Endothelial cell of umbilical vein (primary cell): ENCODE results near the gene GPR4. TPM values are rescaled to one million over a fixed set of nuclear protein-coding genes. Genes with fewer than 3 reads are reported as not detected.

ENCODE experiments used
- BruUV-seq: library from RNA; stranded (reverse); fragments of 400-500 nt; replicated peaks from 2 replicates; lab custom pipeline; 2021; lab: Mats Ljungman, UMichigan
- CTCF ChIA-PET: fragments of 300-600, 350-600 bp; sonication (Branson Sonifier 250); formaldehyde crosslinking; loops from one replicate; lab custom pipeline; 2021; ENCODE audit warnings: antibody characterized with exemption, inconsistent platforms; lab: Charles Lee
- POLR2A ChIA-PET: fragments of 300-600, 350-600 bp; sonication (Branson Sonifier 250); formaldehyde crosslinking; loops from one replicate; lab custom pipeline; 2021; ENCODE audit warnings: antibody characterized with exemption, inconsistent platforms; lab: Charles Lee
- DNase-seq: peaks from one replicate; pipeline ENCODE4 v3.0.0-alpha.2; 2011; ENCODE audit warnings: low read depth, low spot score
- FAIRE-seq: peaks from 2 replicates; lab custom pipeline; 2011; peaks lifted over from hg19 to GRCh38; lab: Jason Lieb, UNC
- H2AFZ ChIP-seq: 2 replicates; pipeline ENCODE4 v1.6.0; 2012; ENCODE audit warnings: low read depth, low read length, control low read depth, inconsistent platforms
- H3K27ac ChIP-seq: 2 replicates; pipeline ENCODE4 v1.5.1; 2011; ENCODE audit warnings: low read depth, mild to moderate bottlenecking, control low read depth, low read length, moderate library complexity; ENCODE audit not compliant: insufficient read depth
- H3K27me3 ChIP-seq, 2 experiments: 2 replicates each; pipeline versions ENCODE4 v1.6.0 to v1.6.1; 2011; ENCODE audit warnings: low read length in 2 of 2, mixed read lengths in 1 of 2; ENCODE audit not compliant: control insufficient read depth in 2 of 2, insufficient read depth in 2 of 2
- H3K36me3 ChIP-seq, 2 experiments: 2 replicates in 1 of 2; 3 replicates in 1 of 2; pipeline ENCODE4 v1.5.1; 2011; ENCODE audit warnings: low read length in 2 of 2, mild to moderate bottlenecking in 1 of 2, moderate library complexity in 1 of 2; ENCODE audit not compliant: control insufficient read depth in 2 of 2, insufficient read depth in 2 of 2; ENCODE audit errors: extremely low read depth in 1 of 2
- H3K4me1 ChIP-seq: 3 replicates; pipeline ENCODE4 v1.5.1; 2011; ENCODE audit warnings: mild to moderate bottlenecking, low read length; ENCODE audit not compliant: control insufficient read depth, insufficient read depth; ENCODE audit errors: extremely low read depth
- H3K4me2 ChIP-seq: 2 replicates; pipeline ENCODE4 v1.6.1; 2011; ENCODE audit warnings: low read length, control low read depth, mixed read lengths; ENCODE audit not compliant: insufficient read depth
- H3K4me3 ChIP-seq, 3 experiments: fragments of 200-600 bp in 1 of 3; sonication (generic), shearing (Covaris generic) in 1 of 3; replicated peaks in 1 of 3; 2 replicates each; pipeline ENCODE4 v1.5.1; 2011 to 2016; ENCODE audit warnings: control low read depth in 3 of 3, low read length in 3 of 3, mild to moderate bottlenecking in 2 of 3, inconsistent platforms in 1 of 3, low read depth in 1 of 3, moderate library complexity in 1 of 3; ENCODE audit not compliant: insufficient read depth in 1 of 3
- H3K79me2 ChIP-seq: 2 replicates; pipeline ENCODE4 v1.6.0; 2012; ENCODE audit warnings: low read length, inconsistent platforms; ENCODE audit not compliant: control insufficient read depth, insufficient read depth
- H3K9ac ChIP-seq: replicated peaks from 2 replicates; pipeline ENCODE3; 2011; ENCODE audit warnings: low read length, control low read depth; ENCODE audit not compliant: insufficient read depth; ENCODE audit errors: extremely low read depth
- H3K9me1 ChIP-seq: replicated peaks from 3 replicates; pipeline ENCODE4 v1.6.0; 2011; ENCODE audit warnings: mild to moderate bottlenecking, low read length; ENCODE audit not compliant: control insufficient read depth, insufficient read depth; ENCODE audit errors: extremely low read depth
- H3K9me3 ChIP-seq: replicated peaks from 2 replicates; pipeline ENCODE4 v1.5.1; 2012; ENCODE audit warnings: low read length, inconsistent platforms; ENCODE audit not compliant: control insufficient read depth, insufficient read depth
- H4K20me1 ChIP-seq: replicated peaks from 2 replicates; pipeline ENCODE3; 2011; ENCODE audit warnings: mild to moderate bottlenecking, low read length; ENCODE audit not compliant: control insufficient read depth, insufficient read depth; ENCODE audit errors: extremely low read depth
- CTCF ChIP-seq, 2 donors: IDR thresholded peaks; 1 replicate in 1 of 2; 2 replicates in 1 of 2; pipeline ENCODE4 v1.5.1; 2011; ENCODE audit warnings: low read length in 2 of 2, mild to moderate bottlenecking in 2 of 2, moderate library complexity in 2 of 2, control low read depth in 1 of 2, inconsistent platforms in 1 of 2, low read depth in 1 of 2; ENCODE audit not compliant: insufficient read depth in 1 of 2; ENCODE audit errors: extremely low read depth in 1 of 2
- EZH2 ChIP-seq: IDR thresholded peaks from 2 replicates; pipeline ENCODE4 v1.6.1; 2012; ENCODE audit warnings: borderline replicate concordance, low read depth, mild to moderate bottlenecking, moderate library complexity, low read length, inconsistent platforms; ENCODE audit not compliant: severe bottlenecking
- FOS ChIP-seq: IDR thresholded peaks from 2 replicates; pipeline ENCODE4 v1.6.1; 2011; ENCODE audit warnings: mild to moderate bottlenecking, low read length, moderate library complexity, borderline replicate concordance; ENCODE audit not compliant: insufficient read depth
- GATA2 ChIP-seq: IDR thresholded peaks from 2 replicates; pipeline ENCODE4 v1.7.0; 2011; ENCODE audit warnings: low read depth, mild to moderate bottlenecking, moderate library complexity, mixed read lengths, low read length; ENCODE audit not compliant: insufficient read length, insufficient read depth
- JUN ChIP-seq: IDR thresholded peaks from 2 replicates; pipeline ENCODE4 v1.6.1; 2011; ENCODE audit warnings: borderline replicate concordance, low read depth; ENCODE audit not compliant: insufficient read length, insufficient read depth
- MAX ChIP-seq: IDR thresholded peaks from 2 replicates; pipeline ENCODE4 v1.6.1; 2011; ENCODE audit not compliant: insufficient read depth, insufficient read length
- MYC ChIP-seq: IDR thresholded peaks from one replicate; pipeline ENCODE4 v1.6.1; 2011; ENCODE audit warnings: mild to moderate bottlenecking, low read depth, low read length
- POLR2A ChIP-seq: IDR thresholded peaks from 2 replicates; pipeline ENCODE4 v1.6.1; 2012; ENCODE audit warnings: low read depth, mild to moderate bottlenecking, control low read depth, low read length
- POLR2AphosphoS5 ChIP-seq: IDR thresholded peaks from 2 replicates; pipeline ENCODE4 v1.6.1; 2012; ENCODE audit warnings: low read depth, mild to moderate bottlenecking, control low read depth, low read length, moderate library complexity; ENCODE audit not compliant: insufficient read depth
- dilution Hi-C: fragments of 300-500 bp; cut with MboI; formaldehyde crosslinking; loops from one replicate; pipeline ENCODE4 v1.15.0; 2019; ENCODE audit warnings: low sequenced_read_pairs; ENCODE audit not compliant: extremely low pct_ligation_motif_present
- intact Hi-C: fragments of 100-400 bp; cut with micrococcal nuclease; formaldehyde crosslinking; loops from one replicate; pipeline ENCODE4 v1.10.0; 2022
- polyA plus RNA-seq, 4 experiments: library from polyadenylated mRNA; depleted of rRNA in 3 of 4; stranded (reverse) in 3 of 4; unstranded in 1 of 4; fragments of >200 nt; gene quantifications; 2 replicates each; pipeline versions ENCODE4 v1.2.1 to v1.2.3, GENCODE V29; 2011 to 2012; ENCODE audit warnings: missing spikeins in 1 of 4
- total RNA-seq: library from RNA; stranded (reverse); gene quantifications from 2 replicates; pipeline ENCODE4 v1.2.3, GENCODE V29; 2021

Gene GPR4
- total and polyA plus RNA-seq, 2 donors (not counting 3 experiments of a cell fraction or from before 2014, with no cell fraction given) = 17.9 to 26.7 TPM

DNA sequence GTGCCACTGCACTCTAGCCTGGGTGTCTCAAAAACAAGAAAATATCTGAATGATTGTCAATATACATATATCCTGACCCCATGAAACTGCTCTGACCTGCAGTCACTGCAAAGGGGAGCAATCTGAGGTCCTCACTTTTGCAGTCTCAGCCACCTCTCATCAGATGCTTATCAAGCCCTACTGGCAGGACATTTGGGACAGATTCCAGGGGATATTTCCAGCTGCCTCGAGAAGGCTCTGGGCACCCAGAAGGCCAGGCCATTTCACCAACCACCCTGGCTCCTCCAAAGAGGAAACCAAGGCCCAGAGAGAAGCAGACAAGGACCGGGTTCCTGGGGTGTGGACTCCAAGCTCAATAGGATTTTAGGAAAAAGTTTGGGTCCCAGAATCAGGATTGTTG, 34.9 kb upstream of the GPR4 start:
- no peaks in the 10 kb centered on the region for H4K20me1 ChIP-seq
- DNase-seq = no peak
- H3K9me3 ChIP-seq = no peaks in the 10 kb centered on the region
- FAIRE-seq = no peak
- H3K4me2 ChIP-seq = no peak overlapping the region
- POLR2A ChIA-PET = no interaction called here
- H3K9ac ChIP-seq = no peak overlapping the region
- H3K4me1 ChIP-seq = peaks cover 28% of the 10 kb centered on the region
- dilution Hi-C loops = no loop called here
- H2AFZ ChIP-seq = no peak overlapping the region
- no TSS peak for BruUV-seq
- H3K36me3 ChIP-seq = no peaks in the 10 kb centered on the region
- no peak overlapping the region for H3K27ac ChIP-seq
- intact Hi-C loops = no loop called here
- TF ChIP-seq GATA2 = no peak
- no peak for TF ChIP-seq FOS
- H3K9me1 ChIP-seq = no peaks in the 10 kb centered on the region
- CTCF ChIA-PET = no interaction called here
- H3K27me3 ChIP-seq = no peaks in the 10 kb centered on the region
- H3K4me3 ChIP-seq = no peak overlapping the region
- H3K79me2 ChIP-seq = no peaks in the 10 kb centered on the region

DNA sequence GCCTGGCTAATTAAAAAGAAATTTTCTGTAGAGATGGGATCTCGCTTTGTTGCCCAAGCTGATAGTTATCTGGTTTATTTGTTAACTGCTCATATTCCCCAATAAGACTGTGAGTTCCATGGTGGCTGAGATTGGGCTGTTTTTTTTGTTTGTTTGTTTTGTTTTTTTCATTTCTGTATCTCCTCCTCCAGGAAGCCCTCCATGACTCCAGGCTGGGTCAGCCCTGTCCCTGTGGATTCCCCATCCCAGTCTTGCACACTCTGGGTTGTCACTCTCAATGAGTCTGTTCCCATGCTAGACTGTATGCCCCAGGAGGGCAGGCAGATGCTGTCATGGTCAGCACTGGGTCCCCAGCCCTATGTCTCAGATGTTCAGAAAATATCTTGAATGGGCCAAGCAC, 34.3 kb upstream of the GPR4 start:
- intact Hi-C loops (no loop called here), dilution Hi-C loops (no loop called here)
- FAIRE-seq (no peak), DNase-seq (no peak)
- Histone ChIP-seq H4K20me1 (no peaks in the 10 kb centered on the region), H3K4me3 (no peak overlapping the region), H3K27me3 (no peaks in the 10 kb centered on the region), H3K9me3 (no peaks in the 10 kb centered on the region), H3K36me3 (no peaks in the 10 kb centered on the region), H3K9me1 (no peaks in the 10 kb centered on the region), H3K27ac (no peak overlapping the region), H3K79me2 (no peaks in the 10 kb centered on the region), H3K4me1 (peaks cover 22% of the 10 kb centered on the region), H3K4me2 (no peak overlapping the region), H2AFZ (no peak overlapping the region), H3K9ac (no peak overlapping the region)
- ChIA-PET CTCF (no interaction called here), POLR2A (no interaction called here)
- BruUV-seq = no TSS peak
- TF ChIP-seq JUN (no peak), CTCF (IDR thresholded peaks at IDR 0.05; ENCODE audit: extremely low read depth in 1 of 2, insufficient read depth in 1 of 2, low read depth in 1 of 2, low read length in 2 of 2) (no peak), POLR2A (no peak), EZH2 (no peak), MYC (no peak), GATA2 (no peak), MAX (no peak), FOS (no peak), POLR2AphosphoS5 (no peak)
